SK-N-SH (cell line): ENCODE results near the gene ECEL1. TPM values are rescaled to one million over a fixed set of nuclear protein-coding genes. Genes with fewer than 3 reads are reported as not detected.

Experiments
- CTCF ChIA-PET: fragments of 300-600, 350-600 bp; formaldehyde crosslinking; extraction: SDS; loops from one replicate; lab custom pipeline; 2021; lab: Yijun Ruan, JAX
- POLR2A ChIA-PET: fragments of 350-600 bp; sonication (Branson Sonifier 250); formaldehyde crosslinking; extraction: SDS; loops from one replicate; lab custom pipeline; 2020; ENCODE audit warnings: antibody characterized with exemption, inconsistent platforms; lab: Yijun Ruan, JAX
- DNase-seq: peaks from one replicate; pipeline ENCODE4 v3.0.0; 2012
- H2AFZ ChIP-seq: fragments of 200-600 bp; sonication (generic); 2 replicates; pipeline ENCODE4 v1.8.1; 2016; ENCODE audit warnings: antibody characterized with exemption, mild to moderate bottlenecking, low read depth
- H3F3A ChIP-seq: fragments of 200-600 bp; sonication (generic); replicated peaks from 2 replicates; pipeline ENCODE3; 2016; ENCODE audit warnings: antibody characterized with exemption, mild to moderate bottlenecking; ENCODE audit not compliant: insufficient read depth
- H3K27ac ChIP-seq, 2 experiments: fragments of 200-500 bp in 1 of 2; fragments of 200-600 bp in 1 of 2; sonication (Bioruptor generic) in 1 of 2; sonication (generic), shearing (Covaris generic) in 1 of 2; 2 replicates each; pipeline versions ENCODE4 v1.5.1 to v1.6.1; 2014 to 2016; ENCODE audit warnings: low read depth in 2 of 2, inconsistent platforms in 1 of 2, low read length in 1 of 2, mild to moderate bottlenecking in 1 of 2, mixed read lengths in 1 of 2
- H3K27me3 ChIP-seq: fragments of 200-600 bp; sonication (generic), shearing (Covaris generic); 2 replicates; pipeline ENCODE4 v1.6.1; 2016; ENCODE audit warnings: mixed run types; ENCODE audit not compliant: insufficient read depth
- H3K36me3 ChIP-seq, 2 experiments: fragments of 200-500 bp in 1 of 2; fragments of 200-600 bp in 1 of 2; sonication (Bioruptor generic) in 1 of 2; sonication (generic) in 1 of 2; replicated peaks in 1 of 2; 2 replicates each; pipeline versions ENCODE3 to v1.5.1; 2014 to 2016; ENCODE audit warnings: low read length in 1 of 2, mild to moderate bottlenecking in 1 of 2; ENCODE audit not compliant: insufficient read depth in 2 of 2, control insufficient read depth in 1 of 2
- H3K4me1 ChIP-seq, 2 experiments: fragments of 200-500 bp in 1 of 2; fragments of 200-600 bp in 1 of 2; sonication (Bioruptor generic) in 1 of 2; sonication (generic), shearing (Covaris generic) in 1 of 2; 2 replicates each; pipeline versions ENCODE4 v1.5.1 to v1.6.1; 2014 to 2016; ENCODE audit warnings: low read depth in 1 of 2, low read length in 1 of 2, mixed run types in 1 of 2; ENCODE audit not compliant: insufficient read depth in 2 of 2, control insufficient read depth in 1 of 2
- H3K4me2 ChIP-seq: fragments of 200-600 bp; sonication (generic), shearing (Covaris generic); 2 replicates; pipeline ENCODE4 v1.6.1; 2017; ENCODE audit warnings: mixed run types
- H3K4me3 ChIP-seq, 2 experiments: fragments of 200-500 bp in 1 of 2; fragments of 200-600 bp in 1 of 2; sonication (Bioruptor generic) in 1 of 2; sonication (generic), shearing (Covaris generic) in 1 of 2; 2 replicates each; pipeline versions ENCODE4 v1.5.1 to v1.8.1; 2014 to 2016; ENCODE audit warnings: low read depth in 2 of 2, inconsistent platforms in 1 of 2, low read length in 1 of 2, mild to moderate bottlenecking in 1 of 2, mixed read lengths in 1 of 2, moderate library complexity in 1 of 2
- H3K79me2 ChIP-seq: fragments of 200-600 bp; sonication (generic); 2 replicates; pipeline ENCODE4 v1.8.1; 2017; ENCODE audit warnings: mild to moderate bottlenecking; ENCODE audit not compliant: insufficient read depth
- H3K9ac ChIP-seq: fragments of 200-600 bp; sonication (generic); 2 replicates; pipeline ENCODE4 v1.6.1; 2017; ENCODE audit warnings: mixed run types
- H3K9me2 ChIP-seq: fragments of 200-600 bp; sonication (generic); 2 replicates; pipeline ENCODE4 v1.6.1; 2017; ENCODE audit warnings: mixed run types
- H3K9me3 ChIP-seq: fragments of 200-600 bp; sonication (generic); 2 replicates; pipeline ENCODE4 v1.6.1; 2017; ENCODE audit warnings: mixed run types, mild to moderate bottlenecking, moderate library complexity
- H4K20me1 ChIP-seq: fragments of 200-600 bp; sonication (generic); 2 replicates; pipeline ENCODE4 v1.6.1; 2017; ENCODE audit warnings: mild to moderate bottlenecking, mixed run types; ENCODE audit not compliant: insufficient read depth
- CTCF ChIP-seq: fragments of 200-600 bp; sonication (generic); IDR thresholded peaks from 2 replicates; pipeline ENCODE4 v1.6.1; 2017; ENCODE audit warnings: antibody characterized with exemption, mild to moderate bottlenecking, moderate library complexity
- ELF1 ChIP-seq: IDR thresholded peaks from 2 replicates; pipeline ENCODE4 v1.4.0; 2012
- GATA2 ChIP-seq: sonication (generic); formaldehyde crosslinking; IDR thresholded peaks from 2 replicates; pipeline ENCODE4 v1.5.0; 2020; ENCODE audit warnings: mild to moderate bottlenecking, missing genetic modification reagents
- IRF3 ChIP-seq: fragments of 150-350 bp; IDR thresholded peaks from 2 replicates; pipeline ENCODE4 v1.6.1; 2016; ENCODE audit warnings: mild to moderate bottlenecking, low read depth, low read length
- JUND ChIP-seq: IDR thresholded peaks from 2 replicates; pipeline ENCODE4 v1.4.0; 2012
- MEF2A ChIP-seq: IDR thresholded peaks from 2 replicates; pipeline ENCODE4 v1.4.0; 2012; ENCODE audit warnings: low read depth, borderline replicate concordance
- MXI1 ChIP-seq: IDR thresholded peaks from 2 replicates; pipeline ENCODE4 v1.6.1; 2012; ENCODE audit warnings: mild to moderate bottlenecking, low read depth, low read length, improper control_type of control experiment
- REST ChIP-seq: IDR thresholded peaks from 2 replicates; pipeline ENCODE4 v1.6.1; 2012; ENCODE audit warnings: mild to moderate bottlenecking, low read depth, low read length, moderate library complexity
- RXRA ChIP-seq: IDR thresholded peaks from 2 replicates; pipeline ENCODE4 v1.4.0; 2012; ENCODE audit warnings: low read depth, mild to moderate bottlenecking, borderline replicate concordance
- SMC3 ChIP-seq: IDR thresholded peaks from 2 replicates; pipeline ENCODE4 v1.6.1; 2012; ENCODE audit warnings: low read depth, low read length, improper control_type of control experiment
- WGBS: methylation state at CpG from one replicate; pipeline ENCODE4 v1.1.6; 2017; ENCODE audit warnings: low lambda C conversion rate; 5-methylcytosine and 5-hydroxymethylcytosine counted together
- polyA plus RNA-seq, 3 experiments: library from polyadenylated mRNA; depleted of rRNA; stranded (reverse); fragments of >200 nt; gene quantifications; 2 replicates each; pipeline ENCODE4 v1.2.3, GENCODE V29; 2012

ECEL1 gene
- polyA plus RNA-seq, 1 of the 3 experiments (the other 2 are of a cell fraction) = not detected

- H4K20me1 ChIP-seq = no peaks in the 10 kb centered on the region
- no peak for TF ChIP-seq CTCF
- no peak for TF ChIP-seq MXI1
- no peak for TF ChIP-seq MEF2A
- no peak for TF ChIP-seq JUND
- no peak for TF ChIP-seq REST
- TF ChIP-seq RXRA = no peak
- no peak for TF ChIP-seq GATA2
- TF ChIP-seq ELF1 = no peak
- no peak for TF ChIP-seq SMC3
- TF ChIP-seq IRF3 = no peak
- no peak overlapping the region for H3K9ac ChIP-seq
- 77% methylated on average over 15 of the region's 19 CpGs for WGBS
- H3K4me2 ChIP-seq = no peak overlapping the region
- H3K27ac ChIP-seq = no peak overlapping the region
- no peak for DNase-seq
- POLR2A ChIA-PET = no interaction called here
- no peak overlapping the region for H2AFZ ChIP-seq
- no peaks in the 10 kb centered on the region for H3K9me2 ChIP-seq
- no peak overlapping the region for H3K4me3 ChIP-seq
- CTCF ChIA-PET = interaction anchor here (0.6 to 1.1 kb wide), 3 partner anchors 21 to 40 kb away, joined by 3 to 5 read pairs (median 3); no protein-coding TSS in a partner anchor
- no peaks in the 10 kb centered on the region for H3K9me3 ChIP-seq
- H3K27me3 ChIP-seq = peaks cover 18% of the 10 kb centered on the region
- no peaks in the 10 kb centered on the region for H3F3A ChIP-seq
- H3K36me3 ChIP-seq = no peaks in the 10 kb centered on the region
- H3K4me1 ChIP-seq = peaks cover 0 to 2% of the 10 kb centered on the region in 2 experiments; a peak in 1 of 4 replicates
- H3K79me2 ChIP-seq = no peaks in the 10 kb centered on the region
These were observed 3.6 kb downstream of the ECEL1 start for GRCh38 chr2:232483923-232484627.
